Nephron progenitor cell (in vitro differentiated cells): ENCODE results near the gene DMTF1.

Experiments used
- DNase-seq: peaks from one replicate; pipeline ENCODE4 v3.0.0; 2021
- H3K27ac Mint-ChIP-seq: 2 replicates; pipeline ENCODE4 v1.8.0; 2021; ENCODE audit warnings: mild to moderate bottlenecking, moderate library complexity, mixed read lengths
- H3K27me3 Mint-ChIP-seq: 2 replicates; pipeline ENCODE4 v1.8.0; 2021; ENCODE audit warnings: mild to moderate bottlenecking, low read depth, mixed read lengths; ENCODE audit not compliant: poor library complexity
- H3K36me3 Mint-ChIP-seq: 2 replicates; pipeline ENCODE4 v1.8.0; 2021; ENCODE audit warnings: low read depth, mixed read lengths
- H3K4me1 Mint-ChIP-seq: 2 replicates; pipeline ENCODE4 v1.8.0; 2021; ENCODE audit warnings: mixed read lengths
- H3K4me3 Mint-ChIP-seq: 2 replicates; pipeline ENCODE4 v1.8.0; 2021; ENCODE audit warnings: mild to moderate bottlenecking, moderate library complexity, mixed read lengths
- H3K9me3 Mint-ChIP-seq: 2 replicates; pipeline ENCODE4 v1.8.0; 2021; ENCODE audit warnings: mild to moderate bottlenecking, moderate library complexity, mixed read lengths
- CTCF ChIP-seq: fragments of 200-600 bp; sonication (generic); IDR thresholded peaks from 2 replicates; pipeline ENCODE4 v1.5.0; 2021; ENCODE audit warnings: antibody characterized with exemption

DMTF1 gene

GRCh38 chr7:87151002-87151728 lies 1.1 kb upstream of the DMTF1 start:
- peaks cover 47% of the 10 kb centered on the region for H3K4me1 Mint-ChIP-seq
- no peaks in the 10 kb centered on the region for H3K27me3 Mint-ChIP-seq
- peak overlapping the region; percentile 100 for H3K27ac Mint-ChIP-seq
- peak overlapping the region; percentile 96 for H3K4me3 Mint-ChIP-seq
- H3K9me3 Mint-ChIP-seq = no peaks in the 10 kb centered on the region
- no peaks in the 10 kb centered on the region for H3K36me3 Mint-ChIP-seq
- no peak for DNase-seq
- TF ChIP-seq CTCF = no peak

- Mint-ChIP-seq H3K36me3 (no peaks in the 10 kb centered on the region), H3K4me3 (peak overlapping the region; percentile 96), H3K9me3 (no peaks in the 10 kb centered on the region), H3K27ac (peak overlapping the region; percentile 100), H3K4me1 (peaks cover 52% of the 10 kb centered on the region), H3K27me3 (no peaks in the 10 kb centered on the region)
- no peak for DNase-seq
- no peak for TF ChIP-seq CTCF
These were observed 533 bp upstream of the DMTF1 start for GRCh38 chr7:87151729-87152111.

DNA sequence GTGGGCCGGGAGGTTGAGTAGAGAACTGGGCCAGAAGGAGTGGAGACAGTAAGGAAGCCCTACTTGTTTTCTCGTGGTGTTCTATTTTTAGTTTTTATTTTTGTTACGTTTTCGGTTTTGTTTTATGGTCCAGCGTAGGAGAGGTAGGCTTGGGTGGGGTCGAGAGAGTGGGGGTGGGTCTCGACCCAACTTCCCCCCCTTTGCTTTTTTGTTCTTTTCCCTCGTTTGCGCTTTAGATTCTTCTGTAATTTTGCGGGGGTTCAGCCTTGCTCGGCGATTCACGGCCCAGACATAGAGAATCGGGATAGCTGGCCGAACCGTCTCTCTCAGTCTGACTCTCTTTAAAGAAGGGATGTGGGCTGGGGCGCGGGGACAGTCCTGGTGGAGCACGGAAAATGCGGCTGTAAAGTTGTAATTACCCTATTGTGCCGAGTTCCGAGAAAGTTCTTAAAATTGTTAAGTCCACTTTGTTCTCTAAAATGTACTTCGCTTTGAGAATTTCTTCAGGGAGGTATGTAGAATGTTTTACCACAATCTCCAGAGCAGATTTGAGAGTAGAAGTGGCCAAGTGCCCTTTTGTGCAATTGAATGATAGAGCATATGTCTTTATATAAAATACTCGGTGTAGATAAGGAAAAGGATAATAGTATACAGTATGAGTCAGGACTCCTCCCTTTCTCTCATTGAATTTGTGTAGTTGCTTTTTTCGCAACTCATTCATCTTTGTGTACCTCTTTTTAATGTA lies 816 bp downstream of the DMTF1 start:
- Mint-ChIP-seq H3K4me1 (peaks cover 49% of the 10 kb centered on the region), H3K9me3 (no peaks in the 10 kb centered on the region), H3K27me3 (no peaks in the 10 kb centered on the region), H3K4me3 (peak overlapping the region; percentile 96), H3K27ac (peak overlapping the region; percentile 100), H3K36me3 (no peaks in the 10 kb centered on the region)
- TF ChIP-seq CTCF = no peak
- DNase-seq = peak; percentile 33

GRCh38 chr7:87154166-87154565 lies 1.9 kb downstream of the DMTF1 start:
- Mint-ChIP-seq H3K4me3 (peak overlapping the region; percentile 96), H3K4me1 (peaks cover 49% of the 10 kb centered on the region), H3K36me3 (no peaks in the 10 kb centered on the region), H3K27me3 (no peaks in the 10 kb centered on the region), H3K27ac (no peak overlapping the region), H3K9me3 (no peaks in the 10 kb centered on the region)
- DNase-seq = no peak
- no peak for TF ChIP-seq CTCF

DNA sequence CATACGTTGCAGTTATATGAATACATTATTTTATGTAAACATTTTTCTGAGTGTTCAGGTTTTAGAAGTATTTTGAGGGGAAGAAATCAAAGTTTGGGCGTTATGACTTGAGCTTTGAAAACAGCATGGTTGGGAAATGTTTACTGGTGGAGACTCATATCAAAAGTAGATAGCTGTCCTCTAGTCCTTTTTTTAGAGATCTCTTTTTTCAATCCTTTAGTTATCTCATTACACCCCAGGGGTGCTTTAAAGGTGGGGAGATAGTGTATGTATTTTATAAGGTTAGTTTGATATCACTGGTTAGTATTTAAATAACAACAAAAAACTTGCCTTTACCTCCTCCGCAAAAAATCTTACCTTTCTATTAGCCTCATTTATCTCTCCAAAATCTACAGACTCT lies 2.3 kb downstream of the DMTF1 start:
- Mint-ChIP-seq H3K4me1 (peaks cover 50% of the 10 kb centered on the region), H3K27me3 (no peaks in the 10 kb centered on the region), H3K27ac (no peak overlapping the region), H3K4me3 (peak overlapping the region; percentile 96), H3K9me3 (no peaks in the 10 kb centered on the region), H3K36me3 (peaks cover 3% of the 10 kb centered on the region)
- TF ChIP-seq CTCF = no peak
- DNase-seq = no peak
